ENCODE data around the gene OR5AU1. TPM values are rescaled to one million over a fixed set of nuclear protein-coding genes. Genes with fewer than 3 reads are reported as not detected.

Gene OR5AU1
- polyA plus RNA-seq (not detected in 3 replicates), polyA minus RNA-seq (not detected in 3 replicates)
- polyA plus RNA-seq (2011; ENCODE audit: low read depth) = not detected
- not detected in 2 replicates for polyA plus RNA-seq (2011; cell fraction: cytosol; rRNA removed)
- not detected in 2 replicates for polyA plus RNA-seq (2011; cell fraction: nucleus; rRNA removed)
- polyA plus RNA-seq (2012; ENCODE audit: low replicate concordance) = not detected in 2 replicates
- polyA minus RNA-seq (2011; cell fraction: cytosol; rRNA and poly(A)+ RNA removed) = not detected
- polyA minus RNA-seq (2011; cell fraction: nucleus; rRNA and poly(A)+ RNA removed) = not detected in 2 replicates

GRCh38 chr14:21155963-21156362 is at the start of gene OR5AU1:
TSS of gene OR5AU1 (minus strand) at chr14:21156063. CDS start at chr14:21155872, 191 bp downstream.
- no peak within 1 kb of the TSS for H2AFZ ChIP-seq (ENCODE audit: control insufficient read depth, low read length)
- H3K4me1 ChIP-seq (ENCODE audit: control insufficient read depth, extremely low read depth, insufficient read depth, low read length) = no peaks in the 10 kb centered on the region
- H3K36me3 ChIP-seq (ENCODE audit: control insufficient read depth in 2 of 2, extremely low read depth in 1 of 2, insufficient read depth in 2 of 2, low read length in 2 of 2) = no peaks in the 10 kb centered on the region
- FAIRE-seq (no peak), DNase-seq (ENCODE audit: low read depth, low spot score) (no peak)
- dilution Hi-C loops (cut with MboI; ENCODE audit: extremely low pct_ligation_motif_present, low sequenced_read_pairs) = no loop called here
- no peaks in the 10 kb centered on the region for H4K20me1 ChIP-seq (ENCODE audit: control insufficient read depth, extremely low read depth, insufficient read depth, low read length)
- no peaks in the 10 kb centered on the region for H3K9me3 ChIP-seq (ENCODE audit: control insufficient read depth, low read depth, low read length)
- no peaks in the 10 kb centered on the region for H3K79me2 ChIP-seq (ENCODE audit: control insufficient read depth, insufficient read depth, low read length)
- no peaks in the 10 kb centered on the region for H3K9me1 ChIP-seq (ENCODE audit: control insufficient read depth, extremely low read depth, insufficient read depth, low read length)
- no peak within 1 kb of the TSS for H3K27ac ChIP-seq (ENCODE audit: control insufficient read depth, insufficient read depth, low read length)
- TF ChIP-seq CTCF (optimal IDR thresholded peaks at IDR 0.05 in 1 of 3, IDR thresholded peaks at IDR 0.05 in 1 of 3, conservative IDR thresholded peaks at IDR 0.05 in 1 of 3; ENCODE audit: extremely low read depth in 1 of 3, insufficient read depth in 2 of 3, low read length in 3 of 3) = no peak
- no peak for TF ChIP-seq EZH2 (IDR thresholded peaks at IDR 0.05; ENCODE audit: low read length)
- no peaks in the 10 kb centered on the region for H3K27me3 ChIP-seq (ENCODE audit: control insufficient read depth, extremely low read depth, insufficient read depth, low read length)
- no peak within 1 kb of the TSS for H3K4me3 ChIP-seq (ENCODE audit: control insufficient read depth in 2 of 3, extremely low read depth in 1 of 3, insufficient read depth in 2 of 3, low read depth in 1 of 3, low read length in 3 of 3)
- no peak within 1 kb of the TSS for H3K4me2 ChIP-seq (ENCODE audit: control insufficient read depth, extremely low read depth, insufficient read depth, low read depth, low read length)
- no peak within 1 kb of the TSS for H3K9ac ChIP-seq (ENCODE audit: control insufficient read depth, extremely low read depth, insufficient read depth, low read length)

GRCh38 chr14:21205026-21205677 is 49.3 kb upstream of the OR5AU1 start:
- Histone ChIP-seq H3K36me3 (ENCODE audit: control insufficient read depth in 2 of 2, extremely low read depth in 1 of 2, insufficient read depth in 2 of 2, low read length in 2 of 2) (peaks cover 15 to 46% of the 10 kb centered on the region in 2 experiments), H3K27ac (ENCODE audit: control insufficient read depth, insufficient read depth, low read length) (no peak overlapping the region), H3K9me3 (ENCODE audit: control insufficient read depth, low read depth, low read length) (no peaks in the 10 kb centered on the region), H3K9me1 (ENCODE audit: control insufficient read depth, extremely low read depth, insufficient read depth, low read length) (no peaks in the 10 kb centered on the region), H3K4me3 (ENCODE audit: control insufficient read depth in 2 of 3, extremely low read depth in 1 of 3, insufficient read depth in 2 of 3, low read depth in 1 of 3, low read length in 3 of 3) (no peak overlapping the region), H3K4me2 (ENCODE audit: control insufficient read depth, extremely low read depth, insufficient read depth, low read depth, low read length) (no peak overlapping the region), H3K27me3 (ENCODE audit: control insufficient read depth, extremely low read depth, insufficient read depth, low read length) (no peaks in the 10 kb centered on the region), H3K79me2 (ENCODE audit: control insufficient read depth, insufficient read depth, low read length) (no peaks in the 10 kb centered on the region), H4K20me1 (ENCODE audit: control insufficient read depth, extremely low read depth, insufficient read depth, low read length) (peaks cover 3% of the 10 kb centered on the region), H3K9ac (ENCODE audit: control insufficient read depth, extremely low read depth, insufficient read depth, low read length) (no peak overlapping the region), H2AFZ (ENCODE audit: control insufficient read depth, low read length) (no peak overlapping the region), H3K4me1 (ENCODE audit: control insufficient read depth, extremely low read depth, insufficient read depth, low read length) (no peaks in the 10 kb centered on the region)
- dilution Hi-C loops (cut with MboI; ENCODE audit: extremely low pct_ligation_motif_present, low sequenced_read_pairs) = no loop called here
- no peak for FAIRE-seq
- DNase-seq (ENCODE audit: low read depth, low spot score) = no peak
- no peak for TF ChIP-seq CTCF (optimal IDR thresholded peaks at IDR 0.05 in 1 of 3, IDR thresholded peaks at IDR 0.05 in 1 of 3, conservative IDR thresholded peaks at IDR 0.05 in 1 of 3; ENCODE audit: extremely low read depth in 1 of 3, insufficient read depth in 2 of 3, low read length in 3 of 3)
- TF ChIP-seq EZH2 (IDR thresholded peaks at IDR 0.05; ENCODE audit: low read length) = no peak

All from keratinocyte (primary cell).